Suprapubic skin (tissue), 4 donors: ENCODE results near the gene MCF2L. TPM values are rescaled to one million over a fixed set of nuclear protein-coding genes. Genes with fewer than 3 reads are reported as not detected.
"Not testable (repeated sequence)": the region's sequence is repeated elsewhere in the genome, so short reads cannot be mapped to it uniquely, and the experiment has no call there.

Experiments used
- DNase-seq, 2 donors: peaks; one replicate each; pipeline ENCODE4 v3.0.0-alpha.2; 2019; ENCODE audit warnings: low spot score in 2 of 2
- H3K27ac ChIP-seq: fragments of 200-600 bp; sonication (generic); one replicate; pipeline ENCODE4 v1.5.1; 2019
- H3K27me3 ChIP-seq: fragments of 200-600 bp; sonication (generic); one replicate; pipeline ENCODE4 v1.5.1; 2019
- H3K36me3 ChIP-seq: fragments of 200-600 bp; sonication (generic); one replicate; pipeline ENCODE4 v1.5.1; 2019
- H3K4me1 ChIP-seq: fragments of 200-600 bp; sonication (generic); one replicate; pipeline ENCODE4 v1.5.1; 2019
- H3K4me3 ChIP-seq: fragments of 200-600 bp; sonication (generic); one replicate; pipeline ENCODE4 v1.5.1; 2019; ENCODE audit warnings: mild to moderate bottlenecking
- H3K9me3 ChIP-seq: fragments of 200-600 bp; sonication (generic); one replicate; pipeline ENCODE4 v1.5.1; 2019
- EP300 ChIP-seq: sonication (generic); formaldehyde crosslinking; IDR thresholded peaks from one replicate; pipeline ENCODE4 v1.6.1; 2017; ENCODE audit warnings: antibody characterized with exemption
- POLR2A ChIP-seq, 2 donors: fragments of 450-650 bp; IDR thresholded peaks; one replicate each; pipeline ENCODE4 v1.6.1; 2017; ENCODE audit warnings: antibody characterized with exemption in 2 of 2, mild to moderate bottlenecking in 2 of 2, moderate library complexity in 2 of 2
- POLR2AphosphoS5 ChIP-seq, 3 donors: sonication (generic); formaldehyde crosslinking; IDR thresholded peaks; one replicate each; pipeline ENCODE4 v1.6.1; 2017; ENCODE audit warnings: antibody characterized with exemption in 3 of 3
- WGBS: methylation state at CpG from one replicate; pipeline ENCODE4 v1.1.5; 2018; 5-methylcytosine and 5-hydroxymethylcytosine counted together
- total RNA-seq, 4 donors: library from RNA; depleted of rRNA; stranded (reverse); fragments of >200 nt; gene quantifications; one replicate each; pipeline ENCODE4 v1.1.0, GENCODE V29; 2016
- TF ChIP-seq, protein P1 (sequence below), 2 donors: fragments of 200-600 bp in 1 of 2; fragments of 450-650 bp in 1 of 2; sonication (generic) in 1 of 2; IDR thresholded peaks; one replicate each; pipeline ENCODE4 v1.5.1; 2016 to 2019; ENCODE audit warnings: antibody characterized with exemption in 2 of 2, mild to moderate bottlenecking in 1 of 2, moderate library complexity in 1 of 2

MCF2L gene
- total RNA-seq, 4 donors from 2014 or later = 25.4 to 144 (median 50.0) TPM

DNA sequence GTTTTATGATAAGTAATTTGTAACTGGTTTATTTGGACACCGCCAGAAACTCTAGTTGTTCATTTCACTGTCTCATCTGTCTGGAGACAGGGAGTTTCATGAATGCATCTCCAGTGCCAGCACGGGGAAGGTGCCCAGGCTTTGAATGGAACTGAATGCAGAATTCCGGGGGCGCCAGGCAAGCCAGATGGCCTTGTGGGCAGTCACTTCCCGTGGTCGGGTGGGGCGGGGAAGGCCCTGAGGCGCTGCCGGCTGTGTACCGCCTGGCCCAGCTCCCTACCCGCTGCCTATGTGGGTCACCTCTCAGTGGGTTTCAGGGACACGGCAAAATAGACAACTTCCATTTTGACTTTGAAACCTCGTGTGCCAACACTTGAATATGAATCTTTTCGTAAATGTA, 28.8 kb upstream of the MCF2L start:
- DNase-seq = no peak
- no peak overlapping the region for H3K27ac ChIP-seq
- WGBS = 38% methylated on average over 14 of the region's 14 CpGs
- H3K27me3 ChIP-seq = peaks cover 2% of the 10 kb centered on the region
- no peak for TF ChIP-seq POLR2AphosphoS5 (IDR thresholded peaks at IDR 0.05)
- TF ChIP-seq, protein P1, sequence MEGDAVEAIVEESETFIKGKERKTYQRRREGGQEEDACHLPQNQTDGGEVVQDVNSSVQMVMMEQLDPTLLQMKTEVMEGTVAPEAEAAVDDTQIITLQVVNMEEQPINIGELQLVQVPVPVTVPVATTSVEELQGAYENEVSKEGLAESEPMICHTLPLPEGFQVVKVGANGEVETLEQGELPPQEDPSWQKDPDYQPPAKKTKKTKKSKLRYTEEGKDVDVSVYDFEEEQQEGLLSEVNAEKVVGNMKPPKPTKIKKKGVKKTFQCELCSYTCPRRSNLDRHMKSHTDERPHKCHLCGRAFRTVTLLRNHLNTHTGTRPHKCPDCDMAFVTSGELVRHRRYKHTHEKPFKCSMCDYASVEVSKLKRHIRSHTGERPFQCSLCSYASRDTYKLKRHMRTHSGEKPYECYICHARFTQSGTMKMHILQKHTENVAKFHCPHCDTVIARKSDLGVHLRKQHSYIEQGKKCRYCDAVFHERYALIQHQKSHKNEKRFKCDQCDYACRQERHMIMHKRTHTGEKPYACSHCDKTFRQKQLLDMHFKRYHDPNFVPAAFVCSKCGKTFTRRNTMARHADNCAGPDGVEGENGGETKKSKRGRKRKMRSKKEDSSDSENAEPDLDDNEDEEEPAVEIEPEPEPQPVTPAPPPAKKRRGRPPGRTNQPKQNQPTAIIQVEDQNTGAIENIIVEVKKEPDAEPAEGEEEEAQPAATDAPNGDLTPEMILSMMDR (IDR thresholded peaks at IDR 0.05) = no peak
- no peaks in the 10 kb centered on the region for H3K36me3 ChIP-seq
- H3K4me1 ChIP-seq = peaks cover 11% of the 10 kb centered on the region
- H3K4me3 ChIP-seq = no peak overlapping the region
- H3K9me3 ChIP-seq = no peaks in the 10 kb centered on the region

DNA sequence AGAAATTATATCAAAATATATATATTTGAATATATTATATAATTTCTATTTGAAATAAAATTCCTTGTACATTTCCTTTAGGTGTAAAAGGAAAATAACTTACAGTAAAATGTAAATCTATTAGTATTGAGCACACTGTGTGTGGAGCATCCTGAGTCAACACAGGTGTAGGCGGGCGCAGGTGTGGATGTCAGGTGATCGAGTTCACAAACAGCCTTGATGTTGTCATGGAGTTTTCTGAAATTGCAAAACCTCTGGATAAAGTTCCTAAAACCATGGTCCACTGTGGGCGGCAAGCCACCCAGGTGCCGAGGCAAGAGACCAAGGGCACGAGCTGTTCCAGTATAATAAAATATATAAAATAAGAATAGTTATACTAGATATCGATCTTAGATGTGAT, 27.7 kb upstream of the MCF2L start:
- Histone ChIP-seq H3K9me3 (no peaks in the 10 kb centered on the region), H3K4me1 (peaks cover 11% of the 10 kb centered on the region), H3K27me3 (no peaks in the 10 kb centered on the region), H3K4me3 (no peak overlapping the region), H3K27ac (no peak overlapping the region), H3K36me3 (no peaks in the 10 kb centered on the region)
- WGBS = 89% methylated on average over 7 of the region's 7 CpGs
- TF ChIP-seq, protein P1 (IDR thresholded peaks at IDR 0.05) = no peak
- TF ChIP-seq POLR2A (IDR thresholded peaks at IDR 0.05) (no peak), POLR2AphosphoS5 (IDR thresholded peaks at IDR 0.05) (no peak), EP300 (no peak)
- no peak for DNase-seq

DNA sequence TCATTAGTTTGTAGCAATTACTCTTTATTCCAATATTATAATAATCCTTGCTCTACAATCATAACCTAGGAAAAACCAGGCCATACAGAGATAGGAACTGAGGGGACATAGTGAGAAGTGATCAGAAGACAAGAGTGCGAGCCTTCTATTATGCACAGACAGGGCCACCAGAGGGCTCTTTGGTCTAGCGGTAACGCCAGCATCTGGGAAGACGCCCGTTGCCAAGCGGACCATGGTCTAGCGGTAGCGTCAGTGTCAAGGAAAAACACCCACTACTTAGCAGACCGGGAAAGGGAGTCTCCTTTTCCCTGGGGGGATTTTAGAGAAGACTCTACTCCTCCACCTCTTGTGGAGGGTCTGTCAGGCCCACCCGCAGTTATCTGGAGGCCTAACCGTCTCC, 27.2 kb upstream of the MCF2L start:
- H3K4me1 ChIP-seq = peaks cover 11% of the 10 kb centered on the region
- H3K4me3 ChIP-seq, H3K36me3 ChIP-seq, H3K27me3 ChIP-seq, H3K27ac ChIP-seq, H3K9me3 ChIP-seq: not testable (repeated sequence)
- peak in 1 of 2 donors; percentile 52 for DNase-seq
- 40% methylated on average over 11 of the region's 11 CpGs for WGBS

DNA sequence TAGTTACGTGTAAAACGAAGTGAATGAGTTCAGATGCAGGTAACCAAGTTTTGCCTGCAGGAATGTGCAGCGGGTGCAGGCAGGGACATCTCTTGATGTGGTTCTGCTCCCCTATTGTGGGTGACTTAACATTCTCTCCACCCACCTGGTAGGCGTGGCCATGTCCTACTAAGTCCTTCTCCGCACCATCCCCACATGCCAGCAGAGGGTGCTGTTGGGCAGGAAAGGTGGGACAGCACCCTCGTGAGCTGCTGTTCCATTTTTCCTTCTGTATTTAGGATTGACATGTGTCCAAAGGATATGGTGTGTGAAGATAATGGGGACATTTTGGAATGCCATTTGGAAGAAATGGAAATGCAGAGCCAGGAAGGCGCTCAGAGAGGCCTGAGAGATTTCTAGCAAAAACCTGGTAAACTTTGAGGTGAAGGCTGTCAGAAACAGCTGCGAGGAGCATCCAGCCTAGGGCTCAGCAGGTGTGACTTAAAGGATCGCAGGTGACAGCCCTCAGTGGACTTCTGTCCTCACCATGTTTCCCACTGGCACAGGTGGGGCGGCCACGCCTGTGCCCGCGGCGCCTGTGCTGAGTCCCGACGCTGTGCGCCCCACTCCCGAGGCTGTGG, 26.2 kb upstream of the MCF2L start:
- TF ChIP-seq, protein P1 (IDR thresholded peaks at IDR 0.05) = peak; percentile 85 to 90
- TF ChIP-seq POLR2A (IDR thresholded peaks at IDR 0.05) (no peak), EP300 (no peak), POLR2AphosphoS5 (IDR thresholded peaks at IDR 0.05) (peak in 1 of 3 donors; percentile 40)
- H3K9me3 ChIP-seq = no peaks in the 10 kb centered on the region
- no peaks in the 10 kb centered on the region for H3K36me3 ChIP-seq
- 5% methylated on average over 9 of the region's 18 CpGs for WGBS
- peak overlapping the region; percentile 72 for H3K4me3 ChIP-seq
- H3K27me3 ChIP-seq = no peaks in the 10 kb centered on the region
- DNase-seq = peak; percentile 97
- H3K27ac ChIP-seq = peak overlapping the region; percentile 63
- H3K4me1 ChIP-seq = peaks cover 11% of the 10 kb centered on the region

DNA sequence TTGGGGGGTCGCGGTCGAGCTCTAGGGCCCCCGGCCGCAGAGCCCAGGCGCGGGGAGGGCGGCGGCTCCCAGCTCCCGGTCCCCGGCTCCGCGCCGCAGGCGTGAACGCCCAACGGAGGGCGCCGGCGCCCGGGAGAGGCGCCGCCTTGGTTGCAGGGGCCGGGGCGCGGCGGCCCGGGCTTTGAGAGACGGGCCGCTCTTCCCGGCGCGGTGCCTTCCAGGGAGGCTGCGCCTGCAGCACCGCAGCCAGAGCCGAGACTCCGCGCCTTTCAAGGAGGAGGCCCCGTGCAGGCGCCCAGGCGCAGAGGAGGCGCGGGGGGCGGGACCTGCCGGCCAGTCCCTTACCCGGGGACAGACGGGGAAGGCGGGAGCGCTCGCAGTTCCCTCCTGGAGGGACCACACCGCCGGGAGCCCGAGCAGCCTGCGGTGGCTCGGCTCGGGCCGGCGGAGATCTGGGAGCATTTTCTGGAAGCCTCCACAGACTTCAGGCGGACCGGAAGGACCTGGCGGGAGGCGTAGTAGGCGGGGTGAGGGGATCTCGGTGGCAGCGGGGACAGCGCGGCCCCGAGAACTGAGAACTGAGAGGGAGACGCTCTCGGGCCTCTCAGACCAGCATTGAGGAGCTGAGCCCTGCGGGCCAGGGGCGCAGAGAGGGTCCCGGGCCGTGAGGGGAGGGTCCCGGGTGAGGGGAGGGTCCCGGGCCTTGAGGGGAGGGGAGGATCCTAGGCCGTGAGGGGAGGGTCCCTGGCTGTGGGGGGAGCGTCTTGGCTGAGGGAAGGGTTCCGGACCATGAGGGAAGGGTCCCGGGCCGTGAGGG, 25.5 kb upstream of the MCF2L start:
- no peak for TF ChIP-seq POLR2AphosphoS5 (IDR thresholded peaks at IDR 0.05)
- TF ChIP-seq, protein P1 (IDR thresholded peaks at IDR 0.05) = no peak
- no peak for TF ChIP-seq EP300
- no peak for TF ChIP-seq POLR2A (IDR thresholded peaks at IDR 0.05)
- Histone ChIP-seq H3K4me1 (peaks cover 11% of the 10 kb centered on the region), H3K4me3 (peak overlapping the region; percentile 72), H3K27me3 (no peaks in the 10 kb centered on the region), H3K9me3 (no peaks in the 10 kb centered on the region), H3K27ac (peak overlapping the region; percentile 63), H3K36me3 (no peaks in the 10 kb centered on the region)
- WGBS = 5% methylated on average over 4 of the region's 81 CpGs
- DNase-seq = peak in 1 of 2 donors; percentile 76
